ENCODE data around the gene ARID5B. TPM values are rescaled to one million over a fixed set of nuclear protein-coding genes. Genes with fewer than 3 reads are reported as not detected.

ARID5B gene
- total RNA-seq, 1 experiment from 2014 or later = 0.04 TPM

DNA sequence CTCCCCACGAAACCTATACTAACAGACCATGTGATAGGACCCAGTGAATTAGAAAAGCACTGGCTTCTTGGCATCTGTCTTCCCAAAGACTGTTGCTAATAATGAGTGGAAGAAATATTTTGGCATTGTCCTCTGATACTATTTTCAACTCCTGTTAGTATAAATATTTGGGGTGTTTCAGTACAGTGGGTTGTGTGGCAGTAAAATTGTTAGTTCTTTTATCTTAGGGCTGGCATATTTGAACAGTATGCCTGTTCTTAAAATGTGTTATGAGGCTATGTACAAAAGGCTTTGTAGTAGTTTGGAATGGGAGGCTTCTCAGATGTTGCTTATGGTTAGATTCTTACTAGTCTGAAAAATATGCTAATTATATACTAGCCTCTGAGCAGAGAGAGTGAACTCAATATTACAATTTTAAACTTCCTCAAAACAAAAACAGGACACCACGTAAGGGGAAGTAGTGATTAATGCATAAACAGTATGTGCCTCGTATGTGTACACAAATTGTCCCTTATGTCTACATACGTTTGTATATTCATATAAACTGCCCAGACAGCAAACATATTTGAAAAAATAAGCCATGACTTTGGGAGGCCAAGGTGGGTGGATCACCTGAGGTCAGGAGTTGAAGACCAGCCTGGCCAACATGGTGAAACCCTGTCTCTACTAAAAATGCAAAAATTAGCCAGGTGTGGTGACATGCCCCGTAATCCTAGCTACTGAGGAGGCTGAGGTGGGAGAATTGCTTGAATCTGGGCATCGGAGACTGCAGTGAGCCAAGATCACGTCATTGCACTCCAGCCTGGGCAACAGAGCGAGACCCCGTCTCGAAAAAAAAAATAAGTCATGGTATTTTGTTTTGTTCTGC is 115.4 kb downstream of the ARID5B start:
- no peak overlapping the region for H3K23ac ChIP-seq (ENCODE audit: insufficient read length, low read depth, low read length)
- H2AFZ ChIP-seq (ENCODE audit: low read length) = no peak overlapping the region
- H3K4me1 ChIP-seq (ENCODE audit: insufficient read depth, low read length) = peaks cover 12% of the 10 kb centered on the region; the same call in 1 of the 2 replicates
- no peaks in the 10 kb centered on the region for H3K23me2 ChIP-seq (ENCODE audit: insufficient read length, low read depth, low read length, poor library complexity, severe bottlenecking)
- Mint-ChIP-seq H3K9me3 (no peaks in the 10 kb centered on the region), H3K27me3 (ENCODE audit: low read depth) (no peaks in the 10 kb centered on the region), H3K4me1 (peaks cover 24 to 25% of the 10 kb centered on the region in 2 experiments), H3K36me3 (ENCODE audit: insufficient read depth in 1 of 3, low read depth in 3 of 3) (no peaks in the 10 kb centered on the region), H3K27ac (no peak overlapping the region), H3K4me3 (no peak overlapping the region)
- WGBS (ENCODE audit: extremely low coverage, insufficient read length, low lambda C conversion rate) = no CpG with 5 or more reads among the region's 10 CpGs
- H3K14ac ChIP-seq (ENCODE audit: insufficient read depth, low read length) = no peak overlapping the region
- H3K4me2 ChIP-seq (ENCODE audit: insufficient read depth, insufficient read length, low read length) = no peak overlapping the region
- H3K27ac ChIP-seq (ENCODE audit: insufficient read length, low read depth, low read length) = no peak overlapping the region
- H3K56ac ChIP-seq (ENCODE audit: insufficient read length, low read depth, low read length) = no peak overlapping the region
- no peak overlapping the region for H4K91ac ChIP-seq (ENCODE audit: insufficient read length, low read depth, low read length)
- H4K8ac ChIP-seq (replicated peaks; ENCODE audit: insufficient read length, low read depth, low read length) = no peak overlapping the region
- no peak overlapping the region for H2BK15ac ChIP-seq (ENCODE audit: low read depth, low read length)
- no peak overlapping the region for H2BK12ac ChIP-seq (ENCODE audit: insufficient read length, low read depth, low read length)
- no peak for DNase-seq
- H3T11ph ChIP-seq (ENCODE audit: low read length) = no peak overlapping the region
- H2BK120ac ChIP-seq (ENCODE audit: low read depth, low read length, poor library complexity, severe bottlenecking) = no peak overlapping the region
- H3K9me3 ChIP-seq (ENCODE audit: control insufficient read depth, low read depth, low read length) = no peaks in the 10 kb centered on the region
- H4K20me1 ChIP-seq (ENCODE audit: control insufficient read depth, insufficient read depth, insufficient read length) = no peaks in the 10 kb centered on the region
- TF ChIP-seq, protein P1, sequence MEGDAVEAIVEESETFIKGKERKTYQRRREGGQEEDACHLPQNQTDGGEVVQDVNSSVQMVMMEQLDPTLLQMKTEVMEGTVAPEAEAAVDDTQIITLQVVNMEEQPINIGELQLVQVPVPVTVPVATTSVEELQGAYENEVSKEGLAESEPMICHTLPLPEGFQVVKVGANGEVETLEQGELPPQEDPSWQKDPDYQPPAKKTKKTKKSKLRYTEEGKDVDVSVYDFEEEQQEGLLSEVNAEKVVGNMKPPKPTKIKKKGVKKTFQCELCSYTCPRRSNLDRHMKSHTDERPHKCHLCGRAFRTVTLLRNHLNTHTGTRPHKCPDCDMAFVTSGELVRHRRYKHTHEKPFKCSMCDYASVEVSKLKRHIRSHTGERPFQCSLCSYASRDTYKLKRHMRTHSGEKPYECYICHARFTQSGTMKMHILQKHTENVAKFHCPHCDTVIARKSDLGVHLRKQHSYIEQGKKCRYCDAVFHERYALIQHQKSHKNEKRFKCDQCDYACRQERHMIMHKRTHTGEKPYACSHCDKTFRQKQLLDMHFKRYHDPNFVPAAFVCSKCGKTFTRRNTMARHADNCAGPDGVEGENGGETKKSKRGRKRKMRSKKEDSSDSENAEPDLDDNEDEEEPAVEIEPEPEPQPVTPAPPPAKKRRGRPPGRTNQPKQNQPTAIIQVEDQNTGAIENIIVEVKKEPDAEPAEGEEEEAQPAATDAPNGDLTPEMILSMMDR (conservative IDR thresholded peaks at IDR 0.05) = no peak
- H3K79me2 ChIP-seq (ENCODE audit: insufficient read depth, low read length) = no peaks in the 10 kb centered on the region
- no peak overlapping the region for H2BK20ac ChIP-seq (ENCODE audit: low read depth, low read length, poor library complexity, severe bottlenecking)
- no peak overlapping the region for H4K5ac ChIP-seq (ENCODE audit: insufficient read length, low read depth, low read length)
- no peak overlapping the region for H3K4ac ChIP-seq (ENCODE audit: low read depth, low read length)
- H3K18ac ChIP-seq (ENCODE audit: insufficient read length, low read depth, low read length) = no peak overlapping the region
- no peak overlapping the region for H3K9ac ChIP-seq (ENCODE audit: extremely low read depth, insufficient read length, low read length)
- H3K79me1 ChIP-seq (ENCODE audit: insufficient read depth, low read depth, low read length, poor library complexity, severe bottlenecking) = no peaks in the 10 kb centered on the region
- H2BK5ac ChIP-seq (ENCODE audit: insufficient read length, low read length) = no peak overlapping the region
- no peak overlapping the region for H2AK5ac ChIP-seq (ENCODE audit: insufficient read length, low read length)
- no peaks in the 10 kb centered on the region for H3K27me3 ChIP-seq (ENCODE audit: insufficient read depth, low read length)
